CD4-positive, alpha-beta T cell treated with Interferon gamma for 1 hour (primary cell): ENCODE results near the gene MECR.

Experiments
- DNase-seq: peaks from one replicate; pipeline ENCODE4 v3.0.0-alpha.2; 2020

Gene MECR

GRCh38 chr1:29201595-29202051 lies 29.1 kb downstream of the MECR start:
- no peak for DNase-seq

- DNase-seq = no peak
Measured at GRCh38 chr1:29200906-29201594, 29.7 kb downstream of the MECR start.

- DNase-seq = no peak
Measured at GRCh38 chr1:29197993-29198392, 32.7 kb downstream of the MECR start.

GRCh38 chr1:29197590-29197924 lies 33.2 kb downstream of the MECR start:
- peak; percentile 29 for DNase-seq

GRCh38 chr1:29196863-29197589 lies 33.7 kb downstream of the MECR start:
- DNase-seq = no peak

GRCh38 chr1:29195881-29196291 lies 34.8 kb downstream of the MECR start:
- no peak for DNase-seq

GRCh38 chr1:29193879-29194455 lies 36.8 kb downstream of the MECR start:
- DNase-seq = no peak

- DNase-seq = no peak
Measured at GRCh38 chr1:29190718-29191117, 40.0 kb downstream of the MECR start.

GRCh38 chr1:29186707-29187106 lies 44.0 kb downstream of the MECR start:
- DNase-seq = no peak

- DNase-seq = no peak
Measured at GRCh38 chr1:29186252-29186651, 44.5 kb downstream of the MECR start.

GRCh38 chr1:29183287-29183686 lies 47.4 kb downstream of the MECR start:
- DNase-seq = no peak

GRCh38 chr1:29181413-29182225 lies 49.1 kb downstream of the MECR start, which contains the start of gene SRSF4:
SRSF4 (minus strand) TSS chr1:29181900; CDS start chr1:29181752, 148 bp downstream.
- DNase-seq = peak; percentile 98

GRCh38 chr1:29180497-29181412 lies 50.0 kb downstream of the MECR start:
- no peak for DNase-seq

- DNase-seq = no peak
Measured at GRCh38 chr1:29179641-29180184, 51.0 kb downstream of the MECR start.

GRCh38 chr1:29177022-29177705 lies 53.6 kb downstream of the MECR start:
- DNase-seq = no peak

- DNase-seq = no peak
Measured at GRCh38 chr1:29176576-29176975, 54.2 kb downstream of the MECR start.

GRCh38 chr1:29172415-29172939 lies 58.3 kb downstream of the MECR start:
- DNase-seq = no peak

- no peak for DNase-seq
Measured at GRCh38 chr1:29171521-29171920, 59.2 kb downstream of the MECR start.

GRCh38 chr1:29171089-29171488 lies 59.6 kb downstream of the MECR start:
- DNase-seq = no peak

- DNase-seq = no peak
Measured at GRCh38 chr1:29169976-29170375, 60.8 kb downstream of the MECR start.

- DNase-seq = no peak
Measured at GRCh38 chr1:29167904-29168303, 62.8 kb downstream of the MECR start.
